OCI-LY1 (cell line): ENCODE results near the gene RTBDN.

ENCODE experiments used
- H2AFZ ChIP-seq: fragments of 200-600 bp; sonication (generic), shearing (Covaris generic); 2 replicates; pipeline ENCODE4 v1.6.0; 2014; ENCODE audit warnings: antibody characterized with exemption, mild to moderate bottlenecking, low read length
- H3F3A ChIP-seq: fragments of 200-600 bp; sonication (generic), shearing (Covaris generic); 2 replicates; pipeline ENCODE4 v1.6.0; 2014; ENCODE audit warnings: mild to moderate bottlenecking, antibody characterized with exemption, low read length, moderate library complexity; ENCODE audit not compliant: insufficient read depth
- H3K27ac ChIP-seq: fragments of 200-600 bp; sonication (generic); 2 replicates; pipeline ENCODE4 v1.5.1; 2014; ENCODE audit warnings: low read length, mixed run types, mild to moderate bottlenecking, low read depth; ENCODE audit not compliant: poor library complexity, severe bottlenecking
- H3K27me3 ChIP-seq: fragments of 200-600 bp; sonication (generic); 2 replicates; pipeline ENCODE4 v1.6.0; 2014; ENCODE audit warnings: antibody characterized with exemption, mild to moderate bottlenecking, low read length, moderate library complexity; ENCODE audit not compliant: insufficient read depth
- H3K36me3 ChIP-seq: fragments of 200-600 bp; sonication (generic); 2 replicates; pipeline ENCODE4 v1.6.1; 2014; ENCODE audit warnings: mild to moderate bottlenecking, antibody characterized with exemption, low read length, moderate library complexity, mixed read lengths; ENCODE audit not compliant: insufficient read depth
- H3K4me1 ChIP-seq: fragments of 200-600 bp; sonication (generic); 2 replicates; pipeline ENCODE4 v1.5.1; 2014; ENCODE audit warnings: mild to moderate bottlenecking, low read length, moderate library complexity; ENCODE audit not compliant: insufficient read depth, severe bottlenecking
- H3K4me2 ChIP-seq: fragments of 200-600 bp; sonication (generic), shearing (Covaris generic); 2 replicates; pipeline ENCODE4 v1.6.1; 2014; ENCODE audit warnings: low read length
- H3K4me3 ChIP-seq: fragments of 200-600 bp; sonication (generic); 2 replicates; pipeline ENCODE4 v1.5.1; 2014; ENCODE audit warnings: low read length, low read depth, mild to moderate bottlenecking, mixed read lengths; ENCODE audit not compliant: poor library complexity, severe bottlenecking
- H3K79me2 ChIP-seq: fragments of 200-600 bp; shearing (Covaris generic); 2 replicates; pipeline ENCODE4 v1.6.1; 2016; ENCODE audit warnings: mixed run types, low read length, mixed read lengths; ENCODE audit not compliant: insufficient read depth
- H3K9ac ChIP-seq: fragments of 200-600 bp; sonication (generic), shearing (Covaris generic); 2 replicates; pipeline ENCODE4 v1.6.1; 2014; ENCODE audit warnings: mild to moderate bottlenecking, low read length, mixed read lengths
- H3K9me2 ChIP-seq: fragments of 200-600 bp; sonication (generic), shearing (Covaris generic); 2 replicates; pipeline ENCODE4 v1.6.1; 2014; ENCODE audit warnings: low read depth, mild to moderate bottlenecking, low read length, mixed read lengths
- H3K9me3 ChIP-seq: fragments of 200-600 bp; shearing (Covaris generic); 2 replicates; pipeline ENCODE4 v1.6.1; 2014; ENCODE audit warnings: low read length, mixed read lengths
- H4K20me1 ChIP-seq: fragments of 200-600 bp; sonication (generic), shearing (Covaris generic); 2 replicates; pipeline ENCODE4 v1.6.0; 2016; ENCODE audit warnings: mild to moderate bottlenecking, low read length; ENCODE audit not compliant: insufficient read depth
- EZH2 ChIP-seq: fragments of 200-600 bp; sonication (generic), shearing (Covaris generic); IDR thresholded peaks from 2 replicates; pipeline ENCODE4 v1.8.0; 2017; ENCODE audit warnings: borderline replicate concordance, mixed run types, mild to moderate bottlenecking, antibody characterized with exemption, low read length, moderate library complexity, mixed read lengths
- TF ChIP-seq, protein P1 (sequence below): fragments of 200-600 bp; sonication (generic), shearing (Covaris generic); IDR thresholded peaks from 2 replicates; pipeline ENCODE4 v1.5.1; 2017; ENCODE audit warnings: mild to moderate bottlenecking, antibody characterized with exemption, low read length, moderate library complexity, mixed read lengths

RTBDN gene

GRCh38 chr19:12837225-12837624 is 2.8 kb upstream of the RTBDN start:
- H2AFZ ChIP-seq: no peak overlapping the region
- peak overlapping the region; percentile 8 for H3K27ac ChIP-seq
- 0 out of 2 replicates have a peak overlapping the region, but pooled peaks have one; percentile 64 for H3K4me2 ChIP-seq
- no peaks in the 10 kb centered on the region for H3K9me3 ChIP-seq
- no peaks in the 10 kb centered on the region for H3K79me2 ChIP-seq
- H3F3A ChIP-seq: peaks cover 12% of the 10 kb centered on the region
- peaks cover 14% of the 10 kb centered on the region; the same call in 1 of the 2 replicates for H3K36me3 ChIP-seq
- no peak overlapping the region for H3K9ac ChIP-seq
- H3K9me2 ChIP-seq: no peaks in the 10 kb centered on the region
- H3K4me3 ChIP-seq: no peak overlapping the region
- H4K20me1 ChIP-seq: no peaks in the 10 kb centered on the region
- H3K4me1 ChIP-seq: peaks cover 68% of the 10 kb centered on the region
- no peaks in the 10 kb centered on the region for H3K27me3 ChIP-seq
- TF ChIP-seq, protein P1, sequence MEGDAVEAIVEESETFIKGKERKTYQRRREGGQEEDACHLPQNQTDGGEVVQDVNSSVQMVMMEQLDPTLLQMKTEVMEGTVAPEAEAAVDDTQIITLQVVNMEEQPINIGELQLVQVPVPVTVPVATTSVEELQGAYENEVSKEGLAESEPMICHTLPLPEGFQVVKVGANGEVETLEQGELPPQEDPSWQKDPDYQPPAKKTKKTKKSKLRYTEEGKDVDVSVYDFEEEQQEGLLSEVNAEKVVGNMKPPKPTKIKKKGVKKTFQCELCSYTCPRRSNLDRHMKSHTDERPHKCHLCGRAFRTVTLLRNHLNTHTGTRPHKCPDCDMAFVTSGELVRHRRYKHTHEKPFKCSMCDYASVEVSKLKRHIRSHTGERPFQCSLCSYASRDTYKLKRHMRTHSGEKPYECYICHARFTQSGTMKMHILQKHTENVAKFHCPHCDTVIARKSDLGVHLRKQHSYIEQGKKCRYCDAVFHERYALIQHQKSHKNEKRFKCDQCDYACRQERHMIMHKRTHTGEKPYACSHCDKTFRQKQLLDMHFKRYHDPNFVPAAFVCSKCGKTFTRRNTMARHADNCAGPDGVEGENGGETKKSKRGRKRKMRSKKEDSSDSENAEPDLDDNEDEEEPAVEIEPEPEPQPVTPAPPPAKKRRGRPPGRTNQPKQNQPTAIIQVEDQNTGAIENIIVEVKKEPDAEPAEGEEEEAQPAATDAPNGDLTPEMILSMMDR: no peak
- TF ChIP-seq EZH2: no peak

DNA sequence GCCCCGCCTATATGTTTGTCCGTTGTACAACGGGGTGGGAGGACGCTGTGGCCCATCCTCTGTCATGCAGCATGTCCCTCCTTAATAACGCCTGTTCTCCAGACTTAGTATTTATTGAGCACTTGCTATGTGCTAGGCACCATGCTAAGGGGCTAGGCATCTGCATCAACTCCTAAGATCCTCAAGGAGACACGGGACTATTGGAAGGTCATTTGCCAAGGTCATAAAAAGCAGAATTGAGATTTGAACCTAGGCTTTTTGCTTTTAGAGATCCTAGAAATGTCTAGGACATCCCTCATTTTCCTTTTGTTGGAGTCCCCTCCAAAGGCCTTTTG is 2.1 kb upstream of the RTBDN start:
- Histone ChIP-seq H3K4me1 (peaks cover 68% of the 10 kb centered on the region), H3K27ac (peak overlapping the region; percentile 76), H3K9me3 (no peaks in the 10 kb centered on the region), H3K4me3 (peak overlapping the region; percentile 68), H3K9me2 (no peaks in the 10 kb centered on the region), H3K36me3 (peaks cover 8% of the 10 kb centered on the region; the same call in 1 of the 2 replicates), H3K9ac (no peak overlapping the region; the same call in 1 of the 2 replicates), H3K27me3 (no peaks in the 10 kb centered on the region), H2AFZ (no peak overlapping the region), H4K20me1 (no peaks in the 10 kb centered on the region), H3K79me2 (no peaks in the 10 kb centered on the region), H3F3A (peaks cover 12% of the 10 kb centered on the region), H3K4me2 (peak overlapping the region; percentile 72)
- TF ChIP-seq, protein P1: no peak
- no peak for TF ChIP-seq EZH2

- Histone ChIP-seq H2AFZ (no peak overlapping the region), H3K27ac (peak overlapping the region; percentile 76), H3F3A (peaks cover 12% of the 10 kb centered on the region), H3K4me2 (peak overlapping the region; percentile 72), H3K9me3 (no peaks in the 10 kb centered on the region), H3K79me2 (no peaks in the 10 kb centered on the region), H4K20me1 (no peaks in the 10 kb centered on the region), H3K4me1 (peaks cover 59% of the 10 kb centered on the region), H3K36me3 (no peaks in the 10 kb centered on the region), H3K9ac (peak overlapping the region; percentile 68; the same call in 1 of the 2 replicates), H3K4me3 (peak overlapping the region; percentile 68), H3K9me2 (no peaks in the 10 kb centered on the region), H3K27me3 (no peaks in the 10 kb centered on the region)
- no peak for TF ChIP-seq EZH2
- TF ChIP-seq, protein P1: no peak
These were observed 788 bp upstream of the RTBDN start for GRCh38 chr19:12834976-12835757.
